ENCODE data around the gene RNASET2. TPM values are rescaled to one million over a fixed set of nuclear protein-coding genes. Genes with fewer than 3 reads are reported as not detected.
"Not testable (repeated sequence)": the region's sequence is repeated elsewhere in the genome, so short reads cannot be mapped to it uniquely, and the experiment has no call there.

Gene RNASET2
- total RNA-seq, 1 donor from 2014 or later: 99.5 TPM

DNA sequence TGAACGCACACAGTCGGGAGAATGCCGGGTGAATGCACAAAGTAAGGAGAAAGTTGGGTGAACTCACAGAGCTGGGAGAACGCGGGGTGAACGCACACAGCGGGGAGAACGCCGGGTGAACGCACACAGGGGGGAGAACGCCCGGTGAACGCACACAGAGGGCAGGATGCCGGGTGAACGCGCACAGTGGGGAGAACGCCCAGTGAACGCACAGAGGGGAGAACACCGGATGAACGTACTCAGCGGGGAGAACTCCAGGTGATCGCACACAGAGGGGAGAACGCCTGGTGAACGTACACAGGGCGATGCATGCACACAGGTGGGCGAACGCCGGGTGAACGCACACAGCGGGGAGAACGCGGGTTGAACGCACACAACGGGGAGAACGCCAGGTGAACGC is 57.4 kb downstream of the RNASET2 start:
- Mint-ChIP-seq H3K9me3 (no peaks in the 10 kb centered on the region), H3K27ac (no peak overlapping the region), H3K4me3 (no peak overlapping the region), H3K4me1 (ENCODE audit: low read depth) (no peaks in the 10 kb centered on the region), H3K27me3 (ENCODE audit: insufficient read depth) (no peaks in the 10 kb centered on the region), H3K36me3 (ENCODE audit: low read depth) (no peaks in the 10 kb centered on the region)
- no peak for DNase-seq (ENCODE audit: low spot score)
- intact Hi-C loops (cut with micrococcal nuclease): no loop called here

DNA sequence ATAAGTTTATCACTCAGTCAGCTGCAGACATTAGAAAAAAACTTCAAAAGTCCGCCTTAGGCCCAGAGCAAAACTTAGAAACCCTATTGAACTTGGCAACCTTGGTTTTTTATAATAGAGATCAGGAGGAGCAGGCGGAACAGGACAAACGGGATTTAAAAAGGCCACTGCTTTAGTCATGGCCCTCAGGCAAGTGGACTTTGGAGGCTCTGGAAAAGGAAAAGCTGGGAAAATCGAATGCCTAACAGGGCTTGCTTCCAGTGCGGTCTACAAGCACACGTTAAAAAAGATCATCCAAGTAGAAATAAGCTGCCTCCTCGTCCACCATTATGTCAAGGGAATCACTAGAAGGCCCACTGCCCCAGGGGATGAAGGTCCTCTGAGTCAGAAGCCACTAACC is 61.7 kb downstream of the RNASET2 start:
- intact Hi-C loops (cut with micrococcal nuclease); DNase-seq (ENCODE audit: low spot score); H3K36me3 Mint-ChIP-seq (ENCODE audit: low read depth); H3K4me1 Mint-ChIP-seq (ENCODE audit: low read depth); H3K9me3 Mint-ChIP-seq; H3K4me3 Mint-ChIP-seq; H3K27ac Mint-ChIP-seq; H3K27me3 Mint-ChIP-seq (ENCODE audit: insufficient read depth): not testable (repeated sequence)

DNA sequence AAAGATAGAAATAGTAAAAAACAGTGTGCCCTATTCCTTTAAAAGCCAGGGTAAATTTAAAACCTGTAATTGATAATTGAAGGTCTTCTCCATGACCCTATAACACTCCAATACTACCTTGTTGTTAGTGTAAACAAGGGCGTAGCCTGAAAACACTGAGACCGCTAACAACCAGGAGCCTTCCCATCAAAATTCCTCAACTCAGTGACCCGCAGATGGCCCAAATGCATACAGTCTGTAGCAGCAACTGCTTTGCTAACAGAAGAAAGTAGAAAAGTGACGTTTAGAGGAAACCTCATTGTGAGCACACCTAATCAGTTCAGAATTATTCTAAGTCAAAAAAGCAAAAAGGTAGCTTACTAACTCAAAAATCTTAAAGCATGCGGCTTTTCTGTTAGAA is 63.9 kb downstream of the RNASET2 start:
- DNase-seq (ENCODE audit: low spot score); intact Hi-C loops (cut with micrococcal nuclease); H3K27me3 Mint-ChIP-seq (ENCODE audit: insufficient read depth); H3K27ac Mint-ChIP-seq; H3K4me1 Mint-ChIP-seq (ENCODE audit: low read depth); H3K4me3 Mint-ChIP-seq; H3K36me3 Mint-ChIP-seq (ENCODE audit: low read depth): not testable (repeated sequence)
- H3K9me3 Mint-ChIP-seq: peaks cover 21% of the 10 kb centered on the region

DNA sequence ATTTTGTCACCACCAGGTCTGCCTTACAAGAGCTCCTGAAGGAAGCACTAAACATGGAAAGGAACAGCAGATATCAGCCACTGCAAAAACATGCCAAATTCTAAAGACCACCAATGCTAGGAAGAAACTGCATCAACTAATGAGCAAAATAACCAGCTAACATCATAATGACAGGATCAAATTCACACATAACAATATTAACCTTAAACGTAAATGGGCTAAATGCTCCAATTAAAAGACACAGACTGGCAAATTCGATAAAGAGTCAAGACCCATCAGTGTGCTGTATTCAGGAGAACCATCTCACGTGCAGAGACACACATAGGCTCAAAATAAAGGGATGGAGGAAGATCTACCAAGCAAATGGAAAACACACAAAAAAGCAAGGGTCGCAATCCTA is 69.6 kb downstream of the RNASET2 start:
- H3K36me3 Mint-ChIP-seq (ENCODE audit: low read depth); H3K4me1 Mint-ChIP-seq (ENCODE audit: low read depth); H3K27ac Mint-ChIP-seq; DNase-seq (ENCODE audit: low spot score); intact Hi-C loops (cut with micrococcal nuclease); H3K27me3 Mint-ChIP-seq (ENCODE audit: insufficient read depth); H3K4me3 Mint-ChIP-seq: not testable (repeated sequence)
- H3K9me3 Mint-ChIP-seq: peaks cover 26% of the 10 kb centered on the region

DNA sequence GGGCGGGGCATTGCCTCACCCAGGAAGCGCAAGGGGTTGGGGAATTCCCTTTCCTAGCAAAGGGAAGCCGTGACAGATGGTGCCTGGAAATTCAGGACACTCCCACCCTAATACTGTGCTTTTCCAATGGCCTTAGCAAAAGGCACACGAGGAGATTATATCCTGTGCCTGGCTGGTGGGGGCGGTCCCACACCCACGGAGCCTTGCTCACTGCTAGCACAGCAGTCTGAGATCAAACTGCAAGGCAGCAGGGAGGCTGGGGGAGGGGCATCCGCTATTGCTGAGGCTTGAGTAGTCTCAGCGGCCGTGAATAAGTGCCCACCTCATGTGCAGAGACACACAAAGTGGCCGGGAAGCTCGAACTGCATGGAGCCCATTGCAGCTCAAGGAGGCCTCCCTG is 71.4 kb downstream of the RNASET2 start:
- not testable (repeated sequence) for DNase-seq (ENCODE audit: low spot score); H3K27me3 Mint-ChIP-seq (ENCODE audit: insufficient read depth); H3K27ac Mint-ChIP-seq; H3K36me3 Mint-ChIP-seq (ENCODE audit: low read depth); H3K4me3 Mint-ChIP-seq; H3K4me1 Mint-ChIP-seq (ENCODE audit: low read depth)
- intact Hi-C loops (cut with micrococcal nuclease): loop anchor here (2.0 kb wide), 1 partner anchor 48 kb away; no protein-coding TSS in a partner anchor
- peaks cover 20% of the 10 kb centered on the region for H3K9me3 Mint-ChIP-seq

DNA sequence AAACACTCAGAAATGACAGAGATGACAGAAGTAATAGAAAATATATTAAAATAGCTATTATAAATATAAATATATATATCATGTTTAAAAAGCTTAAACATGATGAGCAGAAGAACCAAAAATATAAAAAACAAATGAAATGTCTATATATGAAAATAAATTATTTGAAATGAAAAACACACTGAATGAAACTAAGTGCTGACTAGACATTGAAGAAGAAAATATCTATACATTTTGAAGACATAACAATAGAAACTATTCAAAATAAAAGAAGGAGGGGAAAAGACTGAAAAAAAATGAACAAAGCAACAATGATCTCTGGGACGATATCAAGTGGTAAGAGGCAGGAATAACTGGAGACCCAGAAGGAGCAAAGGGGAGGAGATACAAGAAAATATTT is 76.8 kb downstream of the RNASET2 start:
- no peak for DNase-seq (ENCODE audit: low spot score)
- Mint-ChIP-seq H3K4me3 (no peak overlapping the region), H3K27ac (no peak overlapping the region), H3K27me3 (ENCODE audit: insufficient read depth) (peaks cover 8% of the 10 kb centered on the region), H3K4me1 (ENCODE audit: low read depth) (no peaks in the 10 kb centered on the region), H3K9me3 (peaks cover 5% of the 10 kb centered on the region), H3K36me3 (ENCODE audit: low read depth) (peaks cover 1% of the 10 kb centered on the region)
- intact Hi-C loops (cut with micrococcal nuclease): no loop called here

Other genes starting within 250 kb of the RNASET2 start
- 18.8 and 21.4 TPM in 2 replicates for gene CEP43, start 42.8 kb upstream of the RNASET2 start, total RNA-seq
- not detected in 2 replicates for gene CCR6, start 166.5 kb upstream of the RNASET2 start, total RNA-seq
- not detected in 2 replicates for gene GPR31, start 201.4 kb upstream of the RNASET2 start, total RNA-seq

Data from activated T-helper 1 cell treated with anti-CD3 and anti-CD28 coated beads, Interleukin-12 subunit alpha, Interleukin-12 subunit beta, Interleukin-2, Interleukin-4 antibody, amounts not matched to agents 30 ng/mL and 10 ng/mL and 1 ng/mL, durations not matched to agents 14 hours and 24 hours and 36 hours (primary cell).